NCI-H2171 (cell line): Measurements from ENCODE around the gene RACK1.

Source experiments
- DNase-seq: peaks from one replicate; lab custom pipeline; 2025; lab: John Stamatoyannopoulos, UW

RACK1 gene

DNA sequence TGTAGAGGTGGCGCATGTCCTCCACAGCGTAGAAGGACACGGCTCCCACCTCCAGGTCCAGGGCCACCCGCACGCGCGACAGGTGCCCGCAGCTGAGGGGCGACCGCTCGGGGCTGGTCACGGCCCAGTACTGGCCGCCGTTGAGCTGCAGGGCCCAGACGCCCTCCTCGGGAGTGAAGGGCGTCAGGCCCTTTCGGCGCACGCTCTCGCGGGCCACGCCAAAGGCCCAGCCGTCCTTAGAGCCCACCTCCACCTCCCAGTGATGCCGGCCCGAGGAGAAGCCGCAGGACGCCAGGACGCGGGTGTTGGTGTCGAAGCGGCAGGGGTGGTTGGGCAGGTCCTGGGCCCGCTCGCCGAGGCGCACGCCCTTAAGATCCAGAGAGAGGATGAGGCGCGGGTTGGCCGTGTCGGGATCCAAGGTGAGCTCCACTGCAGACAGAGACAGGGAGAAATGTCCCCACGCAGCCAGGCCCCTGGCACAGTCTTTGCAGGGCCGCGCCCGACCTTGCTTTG lies 48.4 kb downstream of the RACK1 start:
- no peak for DNase-seq

DNA sequence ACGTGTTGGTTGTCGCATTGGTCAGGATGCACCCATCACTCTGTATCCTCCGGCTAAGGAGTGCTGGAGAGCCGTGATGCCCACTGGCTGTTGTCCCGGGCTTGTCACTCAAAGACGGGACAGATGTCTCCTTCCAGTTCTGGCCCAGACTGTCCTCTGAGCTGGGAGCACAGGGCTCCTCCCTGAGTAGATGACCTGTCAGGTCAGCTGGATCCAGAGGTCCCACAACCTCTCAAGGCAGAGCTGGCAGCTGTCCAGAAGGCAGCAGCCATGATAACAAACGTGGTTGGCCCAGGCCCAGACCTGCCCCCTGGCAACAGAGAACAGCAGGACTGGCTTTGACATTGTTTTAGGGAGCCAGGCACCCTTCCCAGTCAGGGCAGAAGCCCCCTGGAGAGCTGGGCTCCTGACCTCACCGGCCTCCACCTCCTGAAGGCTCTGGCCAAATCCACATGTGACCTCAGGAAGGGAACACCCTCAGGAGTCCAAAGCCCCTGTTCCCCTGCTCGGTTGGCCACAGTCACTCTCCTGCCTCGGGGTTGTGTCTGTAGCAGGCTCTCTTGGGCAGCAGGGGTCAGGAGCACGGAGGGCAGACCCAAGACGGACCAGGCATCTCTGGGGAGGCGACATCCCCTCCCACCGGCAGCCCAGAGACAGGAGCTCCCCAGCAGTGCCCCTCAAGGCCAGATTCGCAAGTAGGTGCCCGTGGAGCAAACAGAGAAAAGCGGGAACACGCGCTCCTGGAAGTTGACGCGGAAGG lies 49.0 kb downstream of the RACK1 start:
- DNase-seq = no peak

DNA sequence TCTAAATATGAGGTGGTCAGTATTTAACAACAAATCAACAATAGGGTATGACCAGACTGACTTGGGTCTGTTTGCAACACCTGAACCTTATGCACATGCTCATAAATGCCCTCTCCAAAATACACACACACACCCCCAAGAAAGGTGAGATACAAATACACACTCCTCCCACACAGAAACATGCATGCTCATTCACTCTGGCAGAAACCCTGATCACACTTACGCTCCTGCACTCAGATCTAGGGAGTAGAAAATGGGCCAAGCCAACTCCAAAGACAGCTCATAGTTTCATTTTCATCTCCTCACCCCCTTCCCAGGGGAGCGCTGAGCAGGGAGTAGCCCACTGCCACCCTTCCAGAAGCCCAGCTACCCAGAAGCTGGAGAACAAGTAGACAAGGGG lies 50.0 kb downstream of the RACK1 start:
- no peak for DNase-seq

DNA sequence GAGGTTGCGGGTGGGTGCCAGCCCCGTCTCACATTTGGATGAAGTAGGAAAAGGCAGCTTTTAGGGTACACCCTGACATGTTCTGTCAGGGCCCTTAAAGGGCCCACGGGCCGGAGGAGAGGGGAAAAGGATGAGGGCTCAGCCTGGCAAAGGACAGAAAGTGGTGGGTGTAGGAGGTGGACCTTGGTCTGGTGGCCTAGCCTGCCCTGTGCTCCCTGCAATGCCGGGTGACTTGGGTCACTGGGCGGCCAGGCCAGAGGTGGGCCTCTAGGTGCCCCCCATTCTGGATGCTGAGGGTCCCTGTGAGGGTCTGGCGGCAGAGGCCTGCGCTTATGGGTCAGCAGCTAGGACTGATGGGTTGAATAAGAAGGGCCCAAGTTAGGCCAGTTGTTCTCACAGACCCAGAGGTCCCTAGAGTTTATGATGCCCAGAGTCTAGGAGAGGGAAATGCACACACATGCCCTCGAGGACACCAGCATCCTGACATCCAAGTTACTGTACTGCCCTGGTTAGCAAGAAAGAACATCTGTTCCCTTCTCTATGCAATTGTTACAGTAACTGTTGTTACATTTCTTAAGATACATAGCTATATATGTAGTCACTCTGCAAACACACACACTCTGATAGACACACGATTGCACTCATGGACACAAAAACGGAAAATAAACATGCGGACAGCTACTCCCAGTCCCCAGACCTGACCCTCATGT lies 51.2 kb downstream of the RACK1 start:
- no peak for DNase-seq

DNA sequence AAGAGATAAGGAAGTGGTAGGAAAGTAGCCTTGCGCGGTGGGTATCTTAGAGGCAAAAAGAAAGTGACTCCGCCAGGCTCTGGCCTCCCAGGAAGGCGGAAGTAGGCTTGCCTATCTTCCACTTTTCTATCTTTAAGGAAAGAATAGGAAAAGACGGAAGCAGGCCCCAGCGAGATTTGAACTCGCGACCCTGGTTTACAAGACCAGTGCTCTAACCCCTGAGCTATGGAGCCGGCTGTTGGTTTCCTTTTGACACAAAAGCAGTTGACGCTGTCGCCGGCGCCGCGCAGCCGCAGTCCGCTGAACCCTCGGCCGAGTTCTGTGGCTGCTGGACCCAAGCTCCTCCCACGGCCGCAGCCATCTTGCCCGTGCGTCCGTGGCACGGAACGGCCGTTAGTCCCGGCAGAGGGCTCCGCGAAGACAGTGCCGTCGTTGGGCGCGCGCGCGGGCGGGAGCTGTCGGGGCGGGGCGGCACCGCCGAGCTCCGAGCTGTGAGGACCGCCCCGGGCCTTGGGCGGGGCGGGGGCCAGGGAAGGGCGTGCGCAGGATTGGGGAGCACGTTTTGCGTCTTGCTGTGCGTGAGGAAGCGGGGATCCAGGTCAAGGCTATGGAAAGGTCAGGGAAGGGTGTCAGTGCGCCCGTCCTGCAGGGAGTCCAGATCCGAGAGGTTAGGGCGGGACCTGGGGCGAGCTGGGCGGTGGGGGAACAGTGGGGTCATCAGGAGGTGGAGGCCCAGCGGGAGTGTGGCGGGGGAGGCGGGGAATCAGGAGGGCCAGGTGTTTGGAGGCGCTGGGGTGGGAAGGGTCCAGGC lies 52.0 kb downstream of the RACK1 start:
- no peak for DNase-seq

DNA sequence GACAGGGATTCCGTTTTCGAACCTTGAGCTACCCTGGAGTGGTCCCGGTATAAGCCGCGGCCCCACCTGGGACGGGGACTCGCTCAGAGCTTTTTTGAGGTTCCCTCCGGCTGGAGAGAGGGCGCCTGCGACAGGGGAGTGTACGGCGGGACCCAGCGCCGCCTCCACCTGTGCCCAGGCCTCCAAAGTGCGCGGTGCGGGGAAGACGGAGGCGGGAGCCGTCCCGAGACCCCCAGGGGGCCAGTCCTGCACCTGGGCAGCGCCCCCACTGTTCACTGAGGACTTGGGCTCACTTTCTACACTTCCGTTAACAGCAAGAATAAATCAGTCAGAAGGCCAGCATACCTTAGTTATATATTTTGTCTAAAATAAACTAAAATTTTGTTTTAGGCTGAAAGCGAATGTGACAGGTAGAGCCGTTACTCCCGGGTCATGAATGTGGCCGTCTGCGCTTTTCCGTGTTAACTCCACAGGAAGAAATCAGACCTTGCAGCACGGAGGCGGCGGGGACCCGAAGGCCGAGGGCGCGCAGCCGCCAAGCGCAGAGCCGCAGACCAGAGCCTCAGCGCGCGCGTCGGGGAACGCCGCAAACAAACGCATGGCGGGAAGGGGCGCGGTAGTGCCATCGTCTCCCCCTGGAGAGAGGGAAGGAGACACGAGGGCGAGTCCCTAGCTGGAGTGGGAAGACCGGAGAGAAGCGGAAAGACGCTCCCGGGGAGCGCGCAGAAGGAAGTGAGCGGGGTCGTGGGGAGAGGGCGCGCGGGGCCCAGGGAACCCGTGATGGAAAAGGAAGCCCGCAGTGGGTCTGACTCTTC lies 52.8 kb downstream of the RACK1 start:
- DNase-seq = no peak

DNA sequence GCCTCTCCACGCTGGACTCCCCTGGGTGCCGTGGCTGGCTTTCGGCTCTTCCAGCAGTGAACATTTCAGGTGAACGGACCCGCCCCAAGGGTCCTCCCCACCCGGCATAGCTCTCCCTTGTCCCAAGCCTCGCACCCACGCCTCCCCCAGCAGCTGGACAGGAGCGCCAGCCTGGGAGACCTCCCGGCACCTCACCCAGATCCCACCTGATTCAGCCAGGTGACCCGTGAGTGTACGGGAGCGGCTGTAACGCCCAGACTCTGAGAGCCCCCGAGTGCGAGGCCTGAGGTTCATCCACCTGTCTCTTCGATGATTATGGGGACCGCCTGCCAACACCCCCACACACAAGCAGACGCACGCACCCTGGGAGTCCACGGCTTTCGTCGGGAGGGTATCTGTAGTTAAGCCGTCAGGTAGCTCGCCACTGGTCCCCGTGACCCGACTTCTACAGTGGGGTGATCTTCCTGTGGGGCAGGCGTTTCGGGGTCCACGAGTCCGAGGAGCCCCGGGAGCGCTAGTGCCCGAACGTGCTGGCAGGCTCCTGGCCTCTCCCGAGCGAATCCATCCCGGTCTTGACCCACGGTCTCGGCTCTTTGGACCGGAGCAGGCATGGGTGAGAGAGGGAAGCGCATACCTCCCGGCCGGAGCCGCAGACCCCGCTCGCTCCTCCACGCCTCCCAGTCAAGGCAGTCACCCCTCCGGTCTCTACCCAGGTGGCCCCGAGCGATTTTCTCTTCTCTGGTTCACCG lies 53.6 kb downstream of the RACK1 start:
- no peak for DNase-seq

DNA sequence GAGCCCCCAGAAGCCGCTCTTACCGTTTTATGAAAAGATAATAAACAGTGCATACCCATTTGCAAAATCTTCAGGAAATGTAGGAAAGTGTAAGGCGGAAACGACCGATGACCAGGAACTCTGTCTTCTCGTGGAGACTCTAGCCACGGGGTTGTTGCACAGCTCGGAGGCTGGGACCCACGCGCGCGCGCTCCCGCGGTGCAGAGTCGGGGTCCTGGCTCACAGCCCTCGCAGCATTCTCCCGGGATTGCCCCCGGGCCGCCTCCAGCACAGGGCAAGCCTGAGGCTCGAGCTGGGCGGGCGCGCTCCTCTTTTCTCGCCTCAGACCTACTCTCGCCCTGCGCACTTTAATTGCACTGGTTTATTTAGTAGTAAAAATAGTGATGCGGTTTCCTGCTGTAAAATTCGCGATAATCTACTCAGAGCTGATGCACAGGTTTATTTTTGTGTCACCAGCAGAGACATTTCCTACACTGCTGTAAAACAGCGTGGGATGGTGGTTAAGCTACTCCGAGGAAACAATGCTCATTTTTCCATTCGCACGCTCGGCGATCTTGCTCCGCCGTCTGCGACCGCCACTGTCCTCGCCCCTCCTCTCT lies 54.2 kb downstream of the RACK1 start:
- DNase-seq = no peak

DNA sequence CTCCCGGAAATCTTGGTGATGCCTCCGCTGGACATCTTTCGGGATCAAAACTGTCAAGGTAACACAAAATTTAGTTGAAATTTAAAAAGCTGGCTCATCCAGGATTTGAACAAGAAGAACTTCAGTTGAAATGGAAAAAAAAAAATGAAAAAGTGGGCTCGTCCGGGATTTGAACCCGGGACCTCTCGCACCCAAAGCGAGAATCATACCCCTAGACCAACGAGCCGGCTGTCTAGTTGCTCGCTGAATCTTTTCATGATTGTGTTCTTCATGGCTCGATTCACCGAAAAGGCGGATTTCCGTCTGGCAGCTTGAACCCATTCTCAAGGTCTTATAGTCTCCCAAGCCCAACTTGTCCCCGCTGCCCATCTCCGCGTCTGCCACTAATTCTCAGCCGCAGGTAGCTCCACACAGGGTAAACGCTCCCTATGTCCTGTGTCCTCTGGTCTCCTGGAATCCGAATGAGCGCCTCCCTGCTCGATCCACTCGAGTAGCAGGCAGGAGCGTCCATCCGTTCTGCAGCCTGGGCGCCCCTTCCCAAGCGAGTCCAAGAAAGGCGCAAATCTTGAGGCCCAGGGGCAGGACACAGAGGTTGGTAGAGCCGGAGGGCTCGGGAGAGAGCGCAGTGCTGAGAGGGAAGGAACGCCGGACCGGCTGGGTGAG lies 54.9 kb downstream of the RACK1 start:
- no peak for DNase-seq

DNA sequence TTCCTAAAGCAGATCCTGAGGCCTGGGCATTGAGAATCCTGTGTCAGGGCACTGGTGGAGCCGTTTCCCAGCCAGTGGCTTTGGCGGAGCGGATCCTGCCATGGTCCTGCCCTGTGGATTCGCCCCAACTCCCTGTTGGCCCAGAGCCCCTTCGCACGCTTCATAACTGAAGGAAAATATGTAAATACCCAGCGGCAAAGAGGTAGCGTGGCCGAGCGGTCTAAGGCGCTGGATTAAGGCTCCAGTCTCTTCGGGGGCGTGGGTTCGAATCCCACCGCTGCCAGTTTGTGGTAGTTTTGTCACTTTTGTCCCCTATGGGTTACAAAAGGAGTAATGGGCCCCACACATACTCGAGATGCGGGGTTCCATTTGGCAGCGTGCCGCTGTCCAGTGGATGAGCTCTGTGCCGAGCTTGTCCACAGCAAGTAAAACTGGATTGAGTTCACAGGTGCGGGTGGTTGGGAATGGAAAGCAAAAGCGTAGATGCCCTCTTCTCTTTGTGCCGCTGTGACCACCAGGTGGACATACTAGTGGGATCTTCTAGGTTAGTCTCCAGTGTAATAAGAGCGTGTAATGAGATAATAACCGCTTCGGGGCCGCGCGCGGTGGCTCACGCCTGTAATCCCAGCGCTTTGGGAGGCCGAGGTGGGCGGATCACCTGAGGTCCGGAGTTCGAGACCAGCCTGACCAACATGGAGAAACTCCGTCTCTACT lies 56.0 kb downstream of the RACK1 start:
- DNase-seq = no peak

DNA sequence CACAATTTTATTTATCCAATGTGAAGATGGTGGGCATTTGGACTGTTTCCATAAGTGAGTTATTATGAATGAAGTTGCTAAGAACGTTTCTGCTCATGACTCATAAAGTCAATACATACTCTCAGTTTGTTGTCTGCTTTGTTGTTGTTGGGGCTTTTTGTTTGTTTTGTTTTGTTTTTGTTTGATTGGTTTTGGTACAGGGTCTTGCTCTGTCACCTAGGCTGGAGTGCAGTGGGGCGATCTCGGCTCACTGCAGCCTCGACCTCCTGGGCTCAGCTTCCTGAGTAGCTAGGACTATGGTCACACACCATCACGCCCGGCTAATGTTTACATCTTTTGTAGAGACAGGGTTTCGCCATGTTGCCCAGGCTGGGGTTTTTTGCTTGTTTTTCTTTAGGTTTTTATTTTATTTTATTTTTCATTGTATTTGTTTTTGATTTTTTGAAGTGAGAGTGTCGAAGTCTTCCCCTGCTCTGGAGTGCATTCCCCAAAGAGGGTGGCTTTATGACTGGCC lies 56.7 kb downstream of the RACK1 start:
- DNase-seq = no peak
